GM21825 (cell line): Measurements from ENCODE around the gene MARVELD1.

Source experiments
- ATAC-seq: cut with Tn5 transposase; IDR thresholded peaks from one replicate; pipeline ENCODE4 v1.9.1; 2021; ENCODE audit warnings: mild to moderate bottlenecking, moderate library complexity; ENCODE audit not compliant: unreplicated experiment

The MARVELD1 gene

GRCh38 chr10:97719602-97720001, 6.1 kb downstream of the MARVELD1 start:
- no peak for ATAC-seq

- no peak for ATAC-seq
These were observed 8.6 kb downstream of the MARVELD1 start for GRCh38 chr10:97721871-97722780.

- ATAC-seq = no peak
These were observed 9.5 kb downstream of the MARVELD1 start for GRCh38 chr10:97723001-97723400.

GRCh38 chr10:97724341-97724941, 10.9 kb downstream of the MARVELD1 start:
- ATAC-seq = no peak

GRCh38 chr10:97726636-97727178, 13.2 kb downstream of the MARVELD1 start:
- ATAC-seq = no peak

- no peak for ATAC-seq
These were observed 15.5 kb downstream of the MARVELD1 start for GRCh38 chr10:97729014-97729413.

- ATAC-seq = peak; percentile 41
These were observed 18.0 kb downstream of the MARVELD1 start for GRCh38 chr10:97731346-97732051.

- ATAC-seq = no peak
These were observed 18.5 kb downstream of the MARVELD1 start for GRCh38 chr10:97732052-97732359.

GRCh38 chr10:97733256-97733655, 19.7 kb downstream of the MARVELD1 start:
- no peak for ATAC-seq

GRCh38 chr10:97734021-97734420, 20.5 kb downstream of the MARVELD1 start:
- no peak for ATAC-seq

GRCh38 chr10:97736403-97736901, 22.9 kb downstream of the MARVELD1 start:
- peak; percentile 14 for ATAC-seq

- peak; percentile 67 for ATAC-seq
These were observed 23.6 kb downstream of the MARVELD1 start, which contains the start of gene ZFYVE27 for GRCh38 chr10:97736902-97737769. TSS of gene ZFYVE27 (plus strand) at chr10:97737128. CDS start at chr10:97738478, 1,350 bp downstream.

- ATAC-seq = no peak
These were observed 24.3 kb downstream of the MARVELD1 start for GRCh38 chr10:97737770-97738265.

GRCh38 chr10:97738616-97739015, 25.1 kb downstream of the MARVELD1 start:
- ATAC-seq = no peak

- no peak for ATAC-seq
These were observed 27.1 kb downstream of the MARVELD1 start for GRCh38 chr10:97740613-97741012.

- no peak for ATAC-seq
These were observed 29.8 kb downstream of the MARVELD1 start for GRCh38 chr10:97743169-97743943.

- ATAC-seq = no peak
These were observed 31.0 kb downstream of the MARVELD1 start for GRCh38 chr10:97744405-97745035.

GRCh38 chr10:97747573-97747972, 34.0 kb downstream of the MARVELD1 start:
- no peak for ATAC-seq

- ATAC-seq = no peak
These were observed 34.6 kb downstream of the MARVELD1 start for GRCh38 chr10:97748116-97748515.
